ENCODE measurements around the gene C5orf34.
"Not testable (repeated sequence)": the region's sequence is repeated elsewhere in the genome, so short reads cannot be mapped to it uniquely, and the experiment has no call there.

The C5orf34 gene

DNA sequence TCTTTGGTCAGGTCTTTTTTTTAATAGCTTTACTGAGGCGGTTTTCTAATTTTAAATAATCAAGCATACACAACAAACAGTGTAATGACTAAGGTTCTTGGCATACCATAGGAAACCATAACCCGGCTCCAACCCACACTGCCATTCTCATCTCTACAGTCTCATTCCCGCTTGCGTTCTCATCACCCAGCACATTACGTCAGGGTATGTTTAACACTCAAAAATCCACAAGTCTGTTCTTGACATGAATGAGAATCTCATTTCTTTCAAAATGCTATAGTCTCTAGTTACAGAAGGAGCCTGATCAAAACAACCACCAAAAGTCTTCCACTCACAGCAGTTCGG, 505 bp downstream of the C5orf34 start:
- DNase-seq (ENCODE audit: low read depth, low spot score): no peak

DNA sequence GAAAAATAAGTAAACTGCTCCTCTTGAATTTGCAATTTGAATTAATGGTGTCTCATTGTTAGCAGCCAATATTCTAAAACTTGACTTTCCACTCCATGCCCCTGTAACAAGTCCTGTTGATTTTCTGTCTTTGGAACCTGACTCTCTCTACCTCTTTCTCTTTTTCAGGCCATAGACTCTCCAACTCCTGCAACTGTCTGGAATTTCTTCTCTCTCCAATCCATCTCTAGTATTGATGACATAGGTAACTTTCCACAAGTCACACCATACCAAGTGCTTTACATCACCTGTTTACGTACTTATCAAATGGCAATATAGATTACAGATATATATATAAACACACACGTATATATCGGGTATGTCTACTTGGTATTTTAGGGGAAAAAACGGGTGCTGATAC, 923 bp downstream of the C5orf34 start:
- no peak for DNase-seq (ENCODE audit: low read depth, low spot score)

DNA sequence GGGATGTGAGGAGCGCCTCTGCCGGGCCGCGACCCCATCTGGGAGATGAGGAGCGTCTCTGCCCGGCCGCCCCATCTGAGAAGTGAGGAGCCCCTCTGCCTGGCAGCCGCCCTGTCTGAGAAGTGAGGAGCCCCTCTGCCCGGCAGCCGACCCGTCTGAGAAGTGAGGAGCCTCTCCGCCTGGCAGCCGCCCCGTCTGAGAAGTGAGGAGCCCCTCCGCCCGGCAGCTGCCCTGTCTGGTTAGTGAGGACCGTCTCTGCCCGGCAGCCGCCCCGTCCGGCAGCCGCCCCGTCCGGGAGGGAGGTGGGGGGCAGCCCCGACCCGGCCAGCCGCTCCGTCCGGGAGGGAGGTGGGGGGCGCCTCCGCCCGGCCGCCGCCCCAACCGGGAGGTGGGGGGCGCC, 3.9 kb downstream of the C5orf34 start:
- DNase-seq (ENCODE audit: low read depth, low spot score): not testable (repeated sequence)

- no peak for DNase-seq (ENCODE audit: low read depth, low spot score)
Observed at GRCh38 chr5:43498581-43498980, 16.4 kb downstream of the C5orf34 start.

- no peak for DNase-seq (ENCODE audit: low read depth, low spot score)
Observed at GRCh38 chr5:43497311-43498104, 17.4 kb downstream of the C5orf34 start.

- DNase-seq (ENCODE audit: low read depth, low spot score): no peak
Observed at GRCh38 chr5:43491326-43491725, 23.6 kb downstream of the C5orf34 start.

DNA sequence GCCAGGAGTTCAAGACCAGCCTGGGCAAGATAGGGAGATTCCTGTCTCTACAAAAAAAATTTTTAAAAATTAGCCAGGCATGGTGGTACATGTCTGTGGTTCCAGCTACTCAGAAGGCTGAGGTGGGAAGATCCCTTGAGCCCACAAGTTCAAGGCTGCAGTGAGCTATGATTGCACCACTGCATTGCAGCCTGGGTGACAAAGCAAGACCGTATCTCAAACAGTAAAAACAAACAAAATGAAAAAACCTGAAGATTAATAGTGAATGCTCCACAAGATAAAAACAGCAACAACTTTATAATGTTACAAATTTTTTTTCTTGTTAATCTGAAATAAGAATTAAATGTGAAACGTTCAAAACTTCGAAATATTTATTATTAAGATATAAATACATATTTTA, 28.6 kb downstream of the C5orf34 start:
- no peak for DNase-seq (ENCODE audit: low read depth, low spot score)

DNA sequence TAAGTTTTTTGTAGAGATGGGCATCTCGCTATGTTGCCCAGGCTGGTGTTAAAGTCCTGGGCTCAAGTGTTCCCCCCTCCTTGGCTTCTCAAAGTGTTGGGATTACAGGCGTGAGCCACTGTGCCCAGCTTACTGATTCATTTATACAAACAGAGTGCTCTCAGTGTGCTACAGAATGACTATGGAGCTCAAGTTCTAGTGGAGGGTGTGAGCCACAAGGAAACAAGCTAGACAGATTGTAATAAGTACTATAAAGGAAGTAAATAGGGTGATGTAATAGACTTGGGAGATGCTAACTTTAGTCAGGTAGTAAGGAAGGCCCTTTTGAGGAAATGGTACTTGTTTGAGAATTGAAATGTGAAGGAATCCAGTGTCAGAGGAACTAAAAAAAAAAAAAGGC, 29.5 kb downstream of the C5orf34 start:
- DNase-seq (ENCODE audit: low read depth, low spot score): no peak

DNA sequence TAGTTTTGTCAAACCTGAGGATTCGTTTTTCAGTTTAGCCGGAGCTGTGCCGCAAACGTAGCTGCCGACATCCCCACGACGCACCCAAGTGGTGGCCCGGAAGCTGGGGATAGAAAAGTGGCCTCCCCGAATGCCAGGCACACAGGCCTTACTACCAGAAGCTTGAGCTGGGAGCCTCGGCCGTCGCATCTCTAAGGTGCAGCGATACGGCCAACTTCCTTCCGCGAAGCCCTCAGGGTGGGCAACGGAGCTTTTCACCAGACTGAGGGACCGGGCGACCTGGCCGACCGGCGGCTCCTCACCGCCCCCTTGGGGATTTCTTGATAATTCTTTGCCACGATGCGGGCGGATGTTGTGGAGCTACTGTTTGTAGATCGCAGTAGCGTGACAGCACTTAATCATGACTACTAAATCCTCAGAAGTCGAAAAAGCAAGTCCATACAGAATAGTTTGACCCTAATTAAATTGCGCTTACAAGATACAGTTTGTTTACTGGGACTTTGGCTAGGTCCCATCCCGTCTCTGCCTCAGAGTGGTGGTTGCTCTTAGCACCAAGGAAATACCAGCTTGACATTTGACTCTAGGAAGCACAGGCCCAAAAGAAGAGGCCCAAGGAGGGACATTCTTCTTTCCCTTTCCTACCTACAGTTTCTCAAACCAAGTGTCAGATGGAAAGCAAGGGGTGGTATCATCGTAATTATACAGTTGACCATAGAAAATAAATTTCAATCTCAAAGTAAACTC, 30.7 kb downstream of the C5orf34 start:
- DNase-seq (ENCODE audit: low read depth, low spot score): peak; percentile 77

- DNase-seq (ENCODE audit: low read depth, low spot score): peak; percentile 52
Observed at GRCh38 chr5:43483298-43484105, 31.4 kb downstream of the C5orf34 start, which contains the start of gene TMEM267. Gene TMEM267 (minus strand): TSS chr5:43483865. CDS start chr5:43453969, 29,896 bp downstream.

DNA sequence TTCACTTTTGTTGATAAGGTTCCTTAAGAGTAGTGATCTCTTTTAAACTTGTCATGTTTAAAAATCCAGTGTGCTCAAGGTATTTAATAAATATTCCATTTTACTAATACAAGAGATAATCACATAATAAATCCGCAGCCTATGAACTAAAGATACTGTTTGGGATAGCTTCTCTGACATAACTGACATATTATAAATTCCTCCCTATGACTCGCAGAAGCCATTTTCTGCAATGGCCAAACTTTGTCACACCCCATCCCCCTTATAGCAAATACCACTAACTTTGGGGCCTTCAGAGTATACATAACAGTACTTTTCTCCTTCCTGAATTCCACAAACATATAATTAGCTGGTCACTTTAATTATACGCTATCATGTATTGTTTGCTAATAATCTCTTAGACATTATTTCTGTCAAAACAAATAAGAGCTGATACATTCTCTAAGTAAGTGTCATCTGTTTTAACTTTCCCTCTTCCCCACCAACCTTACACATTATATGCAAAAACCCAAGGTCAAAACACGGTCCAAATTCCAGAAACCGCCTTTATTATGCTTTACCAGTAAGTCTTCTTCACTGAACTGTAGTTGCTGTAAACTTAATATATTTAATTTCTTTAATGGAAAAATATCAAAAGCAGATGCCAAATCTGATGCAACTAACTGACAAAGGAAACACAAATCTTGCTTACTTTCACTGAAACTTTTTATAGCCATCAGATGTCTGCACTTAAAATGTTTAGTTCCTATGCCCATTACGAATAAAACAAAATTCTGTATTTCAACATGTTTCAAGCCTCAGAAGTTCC, 32.3 kb downstream of the C5orf34 start:
- DNase-seq (ENCODE audit: low read depth, low spot score): no peak

DNA sequence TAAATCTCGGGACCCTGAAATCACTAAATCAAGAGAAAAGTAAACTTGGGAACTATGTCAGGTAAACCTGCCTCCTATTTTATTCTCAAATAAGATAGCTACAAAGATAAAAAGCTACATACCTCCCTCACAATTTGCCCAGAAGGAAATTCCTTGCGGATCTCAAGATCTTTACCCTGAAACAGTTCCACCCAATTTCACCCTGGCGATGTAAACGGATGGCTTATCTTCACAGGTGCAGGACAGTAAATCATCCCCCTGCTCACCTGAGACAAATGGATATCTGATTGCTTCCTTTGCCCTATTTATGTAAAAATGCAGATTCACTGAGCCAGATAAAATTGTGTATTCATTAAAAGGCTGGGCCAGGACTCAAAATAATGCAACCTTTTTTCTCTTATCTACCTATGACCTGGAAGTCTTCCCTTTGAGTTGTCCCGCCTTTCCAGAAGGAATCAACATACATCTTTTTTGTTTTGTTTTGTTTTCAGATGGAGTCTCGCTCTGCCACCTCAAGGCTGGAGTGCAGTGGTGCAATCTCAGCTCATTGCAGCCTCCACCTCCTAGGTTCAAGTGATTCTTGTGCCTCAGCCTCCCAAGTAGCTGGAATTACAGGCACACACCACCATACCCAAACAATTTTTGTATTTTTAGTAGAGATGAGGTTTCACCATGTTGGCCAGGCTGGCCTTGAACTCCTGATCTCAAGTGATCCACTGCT, 45.1 kb downstream of the C5orf34 start:
- DNase-seq (ENCODE audit: low read depth, low spot score): no peak

- no peak for DNase-seq (ENCODE audit: low read depth, low spot score)
Observed at GRCh38 chr5:43467100-43467499, 47.8 kb downstream of the C5orf34 start.

DNA sequence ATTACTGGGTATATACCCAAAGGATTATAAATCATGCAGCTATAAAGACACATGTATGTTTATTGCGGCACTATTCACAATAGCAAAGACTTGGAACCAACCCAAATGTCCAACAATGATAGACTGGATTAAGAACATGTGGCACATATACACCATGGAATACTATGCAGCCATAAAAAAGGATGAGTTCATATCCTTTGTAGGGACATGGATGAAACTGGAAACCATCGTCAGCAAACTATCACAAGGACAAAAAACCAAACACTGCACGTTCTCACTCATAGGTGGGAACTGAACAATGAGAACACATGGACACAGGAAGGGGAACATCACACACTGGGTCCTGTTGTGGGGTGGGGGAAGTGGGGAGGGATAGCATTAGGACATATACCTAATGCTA, 49.5 kb downstream of the C5orf34 start:
- DNase-seq (ENCODE audit: low read depth, low spot score): not testable (repeated sequence)

- DNase-seq (ENCODE audit: low read depth, low spot score): no peak
Observed at GRCh38 chr5:43461066-43461465, 53.9 kb downstream of the C5orf34 start.

DNA sequence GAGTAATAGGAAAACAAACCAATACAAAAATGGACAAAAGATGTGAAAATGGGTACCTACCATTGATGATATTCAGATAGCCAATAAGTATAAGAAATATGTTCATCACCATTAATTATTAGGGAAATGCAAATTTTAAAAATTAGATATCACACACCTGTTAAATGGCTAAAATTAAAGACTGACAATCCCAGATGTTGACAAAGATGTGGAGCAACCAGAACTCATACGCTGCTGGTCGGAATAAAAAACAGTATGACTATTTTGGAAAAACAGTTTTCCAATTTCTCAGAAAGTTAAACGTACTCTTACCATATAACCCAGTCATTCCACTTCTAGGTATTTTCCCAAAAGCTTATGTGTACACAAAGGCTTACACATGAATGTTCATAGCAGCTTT, 58.4 kb downstream of the C5orf34 start:
- no peak for DNase-seq (ENCODE audit: low read depth, low spot score)

GRCh38 chr5:43441575-43441974, 73.4 kb downstream of the C5orf34 start:
- DNase-seq (ENCODE audit: low read depth, low spot score): not testable (repeated sequence)

DNA sequence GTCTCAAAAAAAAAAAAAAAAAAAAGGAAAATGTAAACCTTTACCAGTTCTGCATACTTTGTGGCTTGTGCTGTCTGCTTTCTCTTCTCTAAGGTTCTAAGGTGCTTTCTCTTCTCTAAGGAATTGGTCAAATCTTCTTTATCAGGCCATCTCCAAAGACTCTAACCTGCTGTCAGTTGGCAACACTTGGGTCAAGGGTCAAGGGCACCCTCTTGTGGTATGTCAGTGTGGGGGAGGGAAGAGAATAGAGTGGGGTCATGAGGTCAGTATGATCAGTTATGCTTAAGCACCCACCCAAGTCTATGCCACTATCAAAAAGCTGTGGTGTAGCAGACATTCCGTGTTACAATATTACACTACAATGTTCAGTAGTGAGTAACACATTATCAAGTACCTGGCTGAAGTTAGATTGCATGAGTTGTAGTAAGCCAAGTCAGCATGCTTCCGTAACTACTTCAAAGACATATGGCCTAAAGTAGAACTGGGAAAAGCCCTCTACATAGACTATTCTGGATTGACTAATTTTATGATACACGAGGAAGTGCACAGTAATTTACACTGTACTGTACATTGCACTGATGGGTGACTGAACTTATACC, 77.8 kb downstream of the C5orf34 start:
- DNase-seq (ENCODE audit: low read depth, low spot score): no peak
